GOT3 (cell line): ENCODE data around the gene SPATA31C1.
"Not testable (repeated sequence)": the region's sequence is repeated elsewhere in the genome, so short reads cannot be mapped to it uniquely, and the experiment has no call there.

Experiments used
- DNase-seq: peaks from one replicate; lab custom pipeline; 2025; ENCODE audit warnings: mixed read lengths; lab: John Stamatoyannopoulos, UW

Gene SPATA31C1

DNA sequence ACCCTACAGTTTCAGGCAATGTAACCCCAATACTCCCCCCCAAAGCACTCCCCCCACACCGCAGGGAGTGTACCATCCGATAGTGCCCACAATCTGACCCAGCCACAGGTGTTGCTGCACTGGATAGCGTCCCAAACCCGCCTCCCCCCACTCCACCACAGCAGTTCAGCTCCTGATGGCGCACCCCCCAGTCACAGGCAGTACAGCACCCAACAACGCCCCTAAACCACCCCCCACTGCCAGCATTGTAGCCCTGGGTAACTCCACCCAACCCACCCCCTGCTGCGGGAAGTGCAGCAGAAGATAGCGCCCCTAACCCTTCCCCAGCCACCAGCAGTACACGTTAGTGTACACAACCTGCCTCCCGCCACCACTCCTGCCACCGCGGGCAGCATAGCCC lies 20.6 kb downstream of the SPATA31C1 start:
- not testable (repeated sequence) for DNase-seq

DNA sequence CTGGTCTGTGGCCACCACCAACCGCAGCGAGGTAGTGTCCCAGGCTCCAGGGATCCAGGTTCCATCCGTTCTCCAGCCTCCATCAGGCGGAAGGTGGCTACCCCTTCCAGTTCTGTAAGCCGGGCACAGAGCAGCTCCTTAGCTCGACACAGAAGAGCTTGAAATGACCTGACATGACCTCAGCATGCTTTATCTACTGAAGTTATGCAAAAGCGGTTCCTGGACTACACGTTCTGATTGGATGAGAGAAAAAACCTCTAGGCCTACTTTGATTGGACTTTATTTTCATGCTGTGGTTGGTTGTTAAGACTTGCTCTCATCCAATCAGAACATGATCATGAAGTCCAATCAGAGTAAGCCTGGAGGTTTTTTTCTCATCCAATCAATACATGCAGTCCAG lies 21.3 kb downstream of the SPATA31C1 start:
- DNase-seq: not testable (repeated sequence)

DNA sequence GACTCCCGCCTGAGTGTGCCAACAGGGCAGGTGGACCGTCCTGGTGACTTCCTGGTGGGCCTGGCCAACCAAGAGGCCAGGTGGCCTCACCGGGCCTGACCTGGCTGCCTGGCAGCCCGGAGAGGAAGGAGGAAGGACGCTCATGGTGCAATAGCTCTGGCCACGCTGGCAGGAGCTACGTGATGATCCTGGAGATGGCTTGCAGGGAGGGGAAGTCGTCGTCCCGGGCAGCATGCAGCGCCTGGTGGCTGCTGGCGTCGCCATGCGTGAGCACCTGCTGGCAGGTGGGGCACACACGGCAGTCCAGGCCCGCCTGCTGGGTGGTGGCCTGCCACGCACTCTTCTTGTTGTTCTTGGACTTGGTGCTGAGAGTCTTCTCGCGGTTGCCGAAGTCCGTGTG lies 26.3 kb downstream of the SPATA31C1 start:
- no peak for DNase-seq

DNA sequence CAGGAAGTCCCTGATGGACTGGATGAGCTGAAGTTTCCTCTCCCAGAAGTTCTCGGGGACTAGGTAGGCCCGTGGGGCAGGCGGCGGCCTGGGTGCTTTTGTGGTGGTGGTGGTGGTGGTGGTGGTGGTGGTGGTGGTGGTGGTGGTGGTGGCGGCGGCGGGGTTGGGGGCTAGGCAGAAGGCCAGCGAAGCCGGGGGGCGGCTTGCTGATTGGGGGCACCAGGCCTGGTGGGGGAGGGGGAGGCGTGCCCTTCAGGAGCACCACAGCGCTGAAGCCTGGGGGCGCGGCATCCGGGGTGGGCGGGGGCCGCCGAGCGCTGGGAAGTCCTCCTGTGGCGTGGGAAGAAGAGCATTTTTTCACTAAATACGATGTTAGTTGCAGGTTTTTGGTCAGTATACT lies 26.9 kb downstream of the SPATA31C1 start:
- DNase-seq: no peak

- no peak for DNase-seq
Measured at GRCh38 chr9:87950296-87950695, 32.5 kb downstream of the SPATA31C1 start.

- no peak for DNase-seq
Measured at GRCh38 chr9:87950765-87951488, 33.2 kb downstream of the SPATA31C1 start.

GRCh38 chr9:87954230-87954629 lies 36.5 kb downstream of the SPATA31C1 start:
- no peak for DNase-seq

DNA sequence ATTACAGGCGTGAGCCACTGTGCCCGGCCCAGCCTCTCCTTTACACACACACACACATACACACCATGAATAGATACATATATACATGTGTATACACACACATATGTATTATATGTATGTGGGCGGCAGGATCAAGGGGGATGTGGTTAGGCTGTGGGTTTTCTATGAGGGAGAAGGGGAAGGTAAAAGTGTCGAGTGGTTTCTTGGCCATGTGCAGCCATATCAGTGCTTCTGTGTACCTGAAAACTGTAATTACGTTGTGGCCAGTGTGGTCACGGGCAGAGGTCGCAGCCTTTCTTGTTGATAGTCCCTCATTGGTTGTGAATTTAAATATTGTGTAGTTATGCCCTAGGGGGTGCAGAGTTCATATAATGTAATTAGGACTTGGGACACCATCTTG lies 40.1 kb downstream of the SPATA31C1 start:
- DNase-seq: no peak

DNA sequence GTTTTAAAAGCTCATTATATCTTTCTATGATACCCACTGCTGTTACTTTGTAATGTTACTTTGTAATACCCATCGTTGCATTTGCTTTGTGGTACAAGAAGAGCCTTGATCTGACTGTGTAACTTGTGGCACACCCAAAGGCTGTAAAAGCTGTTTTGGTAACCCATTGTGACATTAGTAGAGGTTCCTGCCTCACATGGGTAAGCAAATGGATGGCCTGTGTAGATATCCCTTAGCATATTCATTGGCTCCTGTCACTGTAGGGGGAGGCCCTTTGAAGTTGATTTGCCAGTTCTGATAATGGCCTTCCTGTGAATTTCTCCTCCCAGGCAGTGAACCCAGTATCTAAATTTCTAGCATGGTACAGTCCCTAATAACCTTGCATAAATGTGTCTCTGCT lies 40.8 kb downstream of the SPATA31C1 start:
- DNase-seq: no peak

- DNase-seq: no peak
Measured at GRCh38 chr9:87959916-87960581, 42.3 kb downstream of the SPATA31C1 start.

- no peak for DNase-seq
Measured at GRCh38 chr9:87963770-87964169, 46.0 kb downstream of the SPATA31C1 start.

- DNase-seq: no peak
Measured at GRCh38 chr9:87964826-87965225, 47.1 kb downstream of the SPATA31C1 start.

DNA sequence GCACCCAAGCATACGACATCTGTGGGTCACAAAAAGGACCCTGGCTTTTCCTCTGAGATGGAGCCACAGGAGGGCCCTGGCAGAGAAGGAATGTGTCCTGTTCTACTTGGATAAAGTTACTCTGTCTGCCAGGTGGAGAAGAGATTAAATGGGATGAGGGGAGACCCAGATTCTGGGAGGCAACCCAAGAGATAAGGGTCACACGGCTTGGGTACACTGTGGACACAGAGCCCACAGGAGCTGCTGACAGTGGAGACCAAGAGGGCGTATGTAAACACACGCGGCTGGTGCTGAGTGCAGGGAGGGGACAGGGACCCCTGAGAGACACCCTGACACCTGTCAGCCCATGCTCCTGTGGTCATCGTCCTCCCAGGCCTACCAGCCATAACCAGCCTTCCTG lies 50.4 kb downstream of the SPATA31C1 start:
- no peak for DNase-seq

DNA sequence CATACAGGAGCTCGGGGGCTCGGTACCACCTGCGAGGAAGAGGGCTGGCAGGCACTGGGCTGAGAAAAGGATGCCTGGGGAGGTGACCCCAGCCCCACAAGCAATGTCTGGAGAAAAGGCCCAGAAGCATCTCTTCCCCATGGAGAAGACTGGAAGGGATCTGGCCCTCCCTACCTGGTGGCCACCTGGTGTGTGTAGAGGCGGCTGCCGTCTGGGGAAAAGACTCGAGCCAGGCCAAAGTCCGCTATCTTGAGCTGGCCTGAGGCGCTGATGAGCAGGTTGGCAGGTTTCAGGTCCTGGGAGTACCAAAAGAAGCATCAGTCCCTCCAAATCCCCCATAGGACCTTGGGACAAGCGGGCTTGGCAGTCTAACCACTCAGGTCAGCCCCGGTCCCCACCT lies 52.8 kb downstream of the SPATA31C1 start:
- no peak for DNase-seq

- no peak for DNase-seq
Measured at GRCh38 chr9:87973122-87973521, 55.4 kb downstream of the SPATA31C1 start.
